ENCODE results near the gene TXN2. TPM values are rescaled to one million over a fixed set of nuclear protein-coding genes. Genes with fewer than 3 reads are reported as not detected.

The TXN2 gene
- total RNA-seq, 4 donors from 2014 or later = 36.4 to 78.3 (median 63.4) TPM

DNA sequence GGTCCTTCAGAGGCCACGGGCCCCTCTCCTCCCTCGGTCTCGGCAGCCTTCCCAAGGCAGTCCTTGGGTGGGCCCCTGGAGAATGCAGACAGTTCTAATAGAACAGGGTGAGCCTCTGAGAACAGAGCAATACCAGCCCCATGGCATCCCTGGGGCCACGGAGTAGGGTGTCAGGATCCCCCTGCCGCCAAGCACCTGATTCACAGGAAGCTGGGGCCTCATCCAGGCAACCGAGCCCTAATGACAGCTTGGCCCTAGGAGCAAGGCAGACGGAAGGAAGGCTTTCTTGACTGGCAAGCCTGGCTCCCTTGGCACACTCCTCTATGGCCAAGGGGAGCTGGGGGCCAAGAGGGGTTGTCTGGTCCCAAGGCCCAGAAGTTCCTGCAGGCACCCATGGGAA is 15.2 kb downstream of the TXN2 start:
- WGBS, 2 donors (ENCODE audit: low coverage in 1 of 2) = no CpG with 5 or more reads among the region's 7 CpGs
- H3K27ac ChIP-seq = peak overlapping the region; percentile 87 to 95 (median 92)

DNA sequence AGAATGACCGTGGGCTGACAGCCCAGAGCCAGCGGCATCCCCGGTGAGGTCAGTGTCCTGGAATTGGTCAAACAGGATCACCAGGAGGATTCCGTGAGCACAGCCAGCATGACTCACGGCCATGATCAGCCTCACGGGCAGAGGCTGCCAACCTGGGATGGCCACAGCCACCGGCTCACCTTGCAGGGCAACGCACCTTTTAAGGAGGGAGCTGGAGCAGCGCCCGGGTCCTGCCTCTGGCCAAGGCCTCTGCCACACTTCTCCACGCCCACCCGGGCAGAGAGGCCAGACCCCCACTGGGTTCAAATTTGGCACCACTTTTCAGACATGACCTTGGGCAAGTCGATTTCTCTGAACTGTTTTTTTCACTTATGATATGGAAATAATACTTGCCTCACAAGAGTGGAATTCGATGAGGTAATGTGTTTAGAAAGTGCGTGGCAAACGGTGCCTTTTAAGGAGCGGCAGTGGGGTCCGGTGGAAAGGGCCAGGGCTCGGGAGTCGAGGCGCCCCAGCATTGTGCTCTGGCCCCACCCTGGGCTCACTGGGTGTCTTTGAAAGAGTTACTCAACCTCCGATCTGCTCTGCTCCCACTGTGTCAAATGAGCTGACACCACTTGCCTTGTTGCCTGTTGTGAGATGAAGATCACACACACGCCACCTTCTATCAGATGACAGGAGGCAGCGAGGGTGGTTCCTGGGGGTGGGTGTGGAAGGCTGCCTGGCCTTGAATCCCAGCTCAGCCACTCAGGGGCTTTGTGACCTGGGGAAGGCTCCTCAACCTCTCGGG is 16.0 kb downstream of the TXN2 start:
- ATAC-seq = peak; percentile 77
- peak; percentile 91 for TF ChIP-seq POLR2AphosphoS5 (IDR thresholded peaks at IDR 0.05)
- TF ChIP-seq, protein P1, sequence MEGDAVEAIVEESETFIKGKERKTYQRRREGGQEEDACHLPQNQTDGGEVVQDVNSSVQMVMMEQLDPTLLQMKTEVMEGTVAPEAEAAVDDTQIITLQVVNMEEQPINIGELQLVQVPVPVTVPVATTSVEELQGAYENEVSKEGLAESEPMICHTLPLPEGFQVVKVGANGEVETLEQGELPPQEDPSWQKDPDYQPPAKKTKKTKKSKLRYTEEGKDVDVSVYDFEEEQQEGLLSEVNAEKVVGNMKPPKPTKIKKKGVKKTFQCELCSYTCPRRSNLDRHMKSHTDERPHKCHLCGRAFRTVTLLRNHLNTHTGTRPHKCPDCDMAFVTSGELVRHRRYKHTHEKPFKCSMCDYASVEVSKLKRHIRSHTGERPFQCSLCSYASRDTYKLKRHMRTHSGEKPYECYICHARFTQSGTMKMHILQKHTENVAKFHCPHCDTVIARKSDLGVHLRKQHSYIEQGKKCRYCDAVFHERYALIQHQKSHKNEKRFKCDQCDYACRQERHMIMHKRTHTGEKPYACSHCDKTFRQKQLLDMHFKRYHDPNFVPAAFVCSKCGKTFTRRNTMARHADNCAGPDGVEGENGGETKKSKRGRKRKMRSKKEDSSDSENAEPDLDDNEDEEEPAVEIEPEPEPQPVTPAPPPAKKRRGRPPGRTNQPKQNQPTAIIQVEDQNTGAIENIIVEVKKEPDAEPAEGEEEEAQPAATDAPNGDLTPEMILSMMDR (IDR thresholded peaks at IDR 0.05) = no peak
- peaks cover 0 to 12% of the 10 kb centered on the region in 2 donors for H3K36me3 ChIP-seq
- H3K4me1 ChIP-seq = peaks cover 0 to 84% (median 55%) of the 10 kb centered on the region in 3 donors
- H3K27ac ChIP-seq = peak overlapping the region; percentile 87 to 95 (median 92)
- no peaks in the 10 kb centered on the region for H3K9me3 ChIP-seq
- H3K27me3 ChIP-seq = no peaks in the 10 kb centered on the region
- 12 to 25% methylated on average over 2 to 7 of the region's 25 CpGs for WGBS, 2 donors (ENCODE audit: low coverage in 1 of 2)
- H3K4me3 ChIP-seq = no peak overlapping the region

More for the DNA sequence above, 15.2 kb downstream of the TXN2 start:
- Histone ChIP-seq H3K27me3 (no peaks in the 10 kb centered on the region), H3K9me3 (no peaks in the 10 kb centered on the region), H3K4me3 (no peak overlapping the region), H3K4me1 (peaks cover 0 to 88% (median 57%) of the 10 kb centered on the region in 3 donors), H3K36me3 (peaks cover 0 to 18% of the 10 kb centered on the region in 2 donors)
- no peak for TF ChIP-seq EP300 (IDR thresholded peaks at IDR 0.05)
- no peak for TF ChIP-seq POLR2AphosphoS5 (IDR thresholded peaks at IDR 0.05)
- TF ChIP-seq POLR2A (IDR thresholded peaks at IDR 0.05) = no peak
- TF ChIP-seq, protein P1 (IDR thresholded peaks at IDR 0.05) = no peak
- ATAC-seq = no peak

GRCh38 chr22:36464715-36465231 is 16.7 kb downstream of the TXN2 start:
- Histone ChIP-seq H3K27me3 (no peaks in the 10 kb centered on the region), H3K4me3 (no peak overlapping the region), H3K9me3 (no peaks in the 10 kb centered on the region), H3K36me3 (peaks cover 0 to 12% of the 10 kb centered on the region in 2 donors), H3K4me1 (peaks cover 0 to 77% (median 51%) of the 10 kb centered on the region in 3 donors), H3K27ac (peak overlapping the region; percentile 87 to 95 (median 92))
- TF ChIP-seq, protein P1 (IDR thresholded peaks at IDR 0.05) = no peak
- no peak for TF ChIP-seq EP300 (IDR thresholded peaks at IDR 0.05)
- no peak for TF ChIP-seq POLR2A (IDR thresholded peaks at IDR 0.05)
- TF ChIP-seq POLR2AphosphoS5 (IDR thresholded peaks at IDR 0.05) = no peak
- ATAC-seq = no peak
- WGBS, 2 donors (ENCODE audit: low coverage in 1 of 2) = 67% methylated on average over 3 of the region's 20 CpGs; no CpG with 5 or more reads in 1 of the 2 donors

DNA sequence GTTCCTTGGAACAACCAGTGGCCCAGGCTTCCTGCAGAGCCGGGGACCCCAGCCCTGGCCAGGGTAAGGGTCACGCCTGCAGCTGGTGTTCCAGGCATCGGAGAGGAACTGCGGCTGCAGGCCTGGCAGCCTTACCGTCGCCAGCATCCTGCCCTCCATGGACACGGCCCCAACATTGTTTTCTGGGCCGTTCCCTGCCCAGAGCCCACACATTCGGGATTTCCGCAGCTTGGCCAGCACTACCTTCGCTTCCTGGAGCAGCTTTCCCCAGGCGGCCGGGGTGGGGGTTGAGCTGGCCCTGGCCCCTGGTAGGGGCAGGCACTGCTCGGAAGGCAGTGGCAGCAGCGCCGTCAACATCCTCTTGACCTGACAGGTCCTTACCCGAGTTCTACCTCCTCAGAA is 17.7 kb downstream of the TXN2 start:
- H3K4me3 ChIP-seq = no peak overlapping the region
- H3K4me1 ChIP-seq = peaks cover 0 to 67% (median 41%) of the 10 kb centered on the region in 3 donors
- TF ChIP-seq POLR2A (IDR thresholded peaks at IDR 0.05) (no peak), POLR2AphosphoS5 (IDR thresholded peaks at IDR 0.05) (peak; percentile 52)
- no peaks in the 10 kb centered on the region for H3K9me3 ChIP-seq
- WGBS, 2 donors (ENCODE audit: low coverage in 1 of 2) = 93% methylated on average over 5 of the region's 17 CpGs; no CpG with 5 or more reads in 1 of the 2 donors
- H3K27ac ChIP-seq = peak overlapping the region in 3 of 4 donors; percentile 87 to 95 (median 92)
- peaks cover 0 to 12% of the 10 kb centered on the region in 2 donors for H3K36me3 ChIP-seq
- peak; percentile 52 for ATAC-seq
- H3K27me3 ChIP-seq = no peaks in the 10 kb centered on the region

DNA sequence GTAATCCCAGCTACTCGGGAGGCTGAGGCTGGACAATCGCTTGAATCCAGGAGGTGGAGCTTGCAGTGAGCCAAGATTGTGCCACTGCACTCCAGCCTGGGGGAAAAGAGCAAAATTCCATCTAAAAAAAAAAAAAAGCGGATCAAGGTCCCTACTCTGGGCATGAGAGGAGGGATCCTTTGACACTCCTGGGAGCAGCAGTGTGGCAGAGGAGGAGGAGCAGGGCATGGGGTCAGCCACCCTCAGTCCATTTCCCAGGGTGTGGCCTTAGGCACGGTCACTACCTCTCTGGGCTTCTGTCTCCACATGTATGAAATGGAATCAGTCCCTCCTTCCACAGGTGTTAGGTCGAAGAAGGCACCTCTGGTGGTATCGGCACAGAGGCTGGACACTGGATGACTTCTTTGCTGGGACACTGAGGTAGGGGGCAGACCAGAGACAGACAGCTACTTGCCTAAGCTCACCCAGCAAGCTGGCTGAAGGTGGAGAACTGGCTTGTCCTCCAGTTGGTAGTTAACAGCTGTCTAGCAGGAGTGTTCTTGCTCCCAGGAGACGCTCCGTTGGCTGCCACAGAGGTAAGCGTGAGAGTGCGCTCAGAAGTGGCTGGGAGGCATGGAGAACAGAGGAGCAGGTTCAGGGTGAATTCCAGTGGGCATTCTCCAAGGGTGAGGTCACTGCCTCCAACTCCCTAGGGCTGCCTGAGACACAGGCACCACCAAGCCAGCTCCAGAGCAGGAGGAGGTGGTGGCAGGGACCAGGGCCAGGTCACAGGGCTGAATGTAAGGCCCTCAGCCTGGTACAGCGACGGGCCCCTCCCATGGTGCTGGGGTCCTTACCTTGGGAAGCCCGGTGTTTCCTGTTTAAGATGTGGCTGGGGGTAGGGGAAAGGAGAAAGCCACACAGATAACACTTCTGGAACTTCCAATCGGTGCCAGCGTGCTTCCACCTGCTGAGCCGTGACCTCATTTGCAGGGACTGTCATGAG is 19.5 kb downstream of the TXN2 start:
- Histone ChIP-seq H3K27ac (peak overlapping the region; percentile 65 to 95 (median 90)), H3K4me1 (peaks cover 0 to 64% (median 41%) of the 10 kb centered on the region in 3 donors), H3K9me3 (no peaks in the 10 kb centered on the region), H3K4me3 (no peak overlapping the region), H3K36me3 (peaks cover 0 to 6% of the 10 kb centered on the region in 2 donors), H3K27me3 (no peaks in the 10 kb centered on the region)
- TF ChIP-seq, protein P1 (IDR thresholded peaks at IDR 0.05) = no peak
- TF ChIP-seq EP300 (IDR thresholded peaks at IDR 0.05) (no peak), POLR2AphosphoS5 (IDR thresholded peaks at IDR 0.05) (peak; percentile 34)
- peak; percentile 59 for ATAC-seq
- 36 to 74% methylated on average over 7 to 8 of the region's 16 CpGs for WGBS, 2 donors (ENCODE audit: low coverage in 1 of 2)
